Psoas muscle (tissue), 8 donors: ENCODE results near the gene PIGA. TPM values are rescaled to one million over a fixed set of nuclear protein-coding genes. Genes with fewer than 3 reads are reported as not detected.

ENCODE experiments used
- ATAC-seq, 4 donors: fragments of 200-7000 bp; cut with Tn5 transposase; one replicate each; pipeline ENCODE4 v1.9.1; 2020; ENCODE audit warnings: moderate library complexity in 3 of 4, mild to moderate bottlenecking in 2 of 4
- DNase-seq, 2 donors: peaks; one replicate each; pipeline ENCODE4 v3.0.0-alpha.2; 2020
- H3K27ac ChIP-seq: fragments of 200-600 bp; one replicate; pipeline ENCODE4 v1.8.0; 2022
- H3K27me3 ChIP-seq, 3 donors: fragments of 200-600 bp in 1 of 3; one replicate each; pipeline versions ENCODE4 v1.6.1 to v1.8.0; 2013 to 2022; ENCODE audit warnings: low read length in 2 of 3, mild to moderate bottlenecking in 2 of 3, moderate library complexity in 1 of 3; ENCODE audit not compliant: insufficient read depth in 3 of 3
- H3K36me3 ChIP-seq, 2 donors: fragments of 200-600 bp in 1 of 2; one replicate each; pipeline versions ENCODE4 v1.6.1 to v1.8.0; 2013 to 2022; ENCODE audit warnings: low read depth in 1 of 2, mild to moderate bottlenecking in 1 of 2, moderate library complexity in 1 of 2; ENCODE audit not compliant: insufficient read depth in 1 of 2
- H3K4me1 ChIP-seq: fragments of 200-600 bp; one replicate; pipeline ENCODE4 v1.8.0; 2022
- H3K4me3 ChIP-seq: fragments of 200-600 bp; one replicate; pipeline ENCODE4 v1.8.0; 2022; ENCODE audit warnings: mild to moderate bottlenecking
- H3K9me3 ChIP-seq: fragments of 200-600 bp; one replicate; pipeline ENCODE4 v1.8.0; 2022
- WGBS, 3 donors: extraction: QIAGEN DNeasy Blood & Tissue Kit; methylation state at CpG; one replicate each; pipeline versions ENCODE4 v1.1.6 to v1.1.7; 2013; 5-methylcytosine and 5-hydroxymethylcytosine counted together
- intact Hi-C, 2 donors: fragments of 100-400 bp; cut with DNase I; formaldehyde crosslinking; loops; one replicate each; pipeline versions ENCODE4 v1.11.0 to v1.14.2; 2022
- polyA plus RNA-seq, 3 donors: library from polyadenylated mRNA; stranded (reverse); fragments of 200-250 nt; gene quantifications; one replicate each; pipeline ENCODE4 v1.2.3, GENCODE V29; 2013
- total RNA-seq, 4 donors: library from RNA; stranded (reverse); fragmentation: NEBNext Ultra II Directional in 2 of 4; extraction: Animal tissue kit (Norgen Biotek cat#: 25700) in 2 of 4; gene quantifications; one replicate each; pipeline versions ENCODE4 v1.2.1 to v1.2.4, GENCODE V29; 2021 to 2023
- TF ChIP-seq, protein P1 (sequence below): fragments of 200-600 bp; IDR thresholded peaks from one replicate; pipeline ENCODE4 v1.8.0; 2022; ENCODE audit warnings: antibody characterized with exemption
- donor health status: healthy with polysubstance abuse.
- donor health status: DM: no; HTN: no; CAD: no; lungs with moderate emphysema.
- donor health status: Bipolar disorder and iron deficiency.
- donor health status: healthy.
- donor health status: DM: yes; HTN: yes; CAD: no.
- donor health status: DM: no; HTN: no; CAD: no.
- donor health status: DM: no; HTN: no; CAD: no.
- donor health status: DM: yes; HTN: yes; CAD: no.

The PIGA gene
- total and polyA plus RNA-seq, 7 donors, result 1.9 to 5.8 (median 2.8) TPM

DNA sequence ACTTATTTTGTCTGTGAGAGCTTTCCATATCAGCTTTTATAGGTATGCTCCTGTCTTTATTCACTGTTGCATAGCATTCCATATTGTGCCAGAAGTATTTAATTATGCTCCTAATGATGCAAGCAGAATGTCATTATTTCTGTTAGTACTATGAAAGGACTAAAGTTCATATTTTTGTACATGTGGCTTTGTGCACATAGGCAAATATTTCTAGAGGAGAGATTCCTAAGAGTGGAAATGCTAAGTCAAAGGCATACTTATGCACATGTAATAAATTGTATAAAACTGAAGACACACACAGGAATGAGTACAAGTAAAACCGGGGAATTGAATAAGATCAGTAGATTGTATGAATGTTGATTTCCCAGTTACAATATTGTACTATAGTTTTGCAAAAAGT lies 63.6 kb downstream of the PIGA start:
- no peaks in the 10 kb centered on the region for H3K27me3 ChIP-seq
- no peaks in the 10 kb centered on the region for H3K4me1 ChIP-seq
- H3K27ac ChIP-seq, result no peak overlapping the region
- H3K4me3 ChIP-seq, result no peak overlapping the region
- TF ChIP-seq, protein P1, sequence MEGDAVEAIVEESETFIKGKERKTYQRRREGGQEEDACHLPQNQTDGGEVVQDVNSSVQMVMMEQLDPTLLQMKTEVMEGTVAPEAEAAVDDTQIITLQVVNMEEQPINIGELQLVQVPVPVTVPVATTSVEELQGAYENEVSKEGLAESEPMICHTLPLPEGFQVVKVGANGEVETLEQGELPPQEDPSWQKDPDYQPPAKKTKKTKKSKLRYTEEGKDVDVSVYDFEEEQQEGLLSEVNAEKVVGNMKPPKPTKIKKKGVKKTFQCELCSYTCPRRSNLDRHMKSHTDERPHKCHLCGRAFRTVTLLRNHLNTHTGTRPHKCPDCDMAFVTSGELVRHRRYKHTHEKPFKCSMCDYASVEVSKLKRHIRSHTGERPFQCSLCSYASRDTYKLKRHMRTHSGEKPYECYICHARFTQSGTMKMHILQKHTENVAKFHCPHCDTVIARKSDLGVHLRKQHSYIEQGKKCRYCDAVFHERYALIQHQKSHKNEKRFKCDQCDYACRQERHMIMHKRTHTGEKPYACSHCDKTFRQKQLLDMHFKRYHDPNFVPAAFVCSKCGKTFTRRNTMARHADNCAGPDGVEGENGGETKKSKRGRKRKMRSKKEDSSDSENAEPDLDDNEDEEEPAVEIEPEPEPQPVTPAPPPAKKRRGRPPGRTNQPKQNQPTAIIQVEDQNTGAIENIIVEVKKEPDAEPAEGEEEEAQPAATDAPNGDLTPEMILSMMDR, result no peak
- DNase-seq (no peak), ATAC-seq (no peak)
- WGBS, 3 donors, result 89 to 94% (median 92%) methylated on average over 1 of the region's 1 CpG
- no peaks in the 10 kb centered on the region for H3K36me3 ChIP-seq
- intact Hi-C loops, result no loop called here
- no peaks in the 10 kb centered on the region for H3K9me3 ChIP-seq

DNA sequence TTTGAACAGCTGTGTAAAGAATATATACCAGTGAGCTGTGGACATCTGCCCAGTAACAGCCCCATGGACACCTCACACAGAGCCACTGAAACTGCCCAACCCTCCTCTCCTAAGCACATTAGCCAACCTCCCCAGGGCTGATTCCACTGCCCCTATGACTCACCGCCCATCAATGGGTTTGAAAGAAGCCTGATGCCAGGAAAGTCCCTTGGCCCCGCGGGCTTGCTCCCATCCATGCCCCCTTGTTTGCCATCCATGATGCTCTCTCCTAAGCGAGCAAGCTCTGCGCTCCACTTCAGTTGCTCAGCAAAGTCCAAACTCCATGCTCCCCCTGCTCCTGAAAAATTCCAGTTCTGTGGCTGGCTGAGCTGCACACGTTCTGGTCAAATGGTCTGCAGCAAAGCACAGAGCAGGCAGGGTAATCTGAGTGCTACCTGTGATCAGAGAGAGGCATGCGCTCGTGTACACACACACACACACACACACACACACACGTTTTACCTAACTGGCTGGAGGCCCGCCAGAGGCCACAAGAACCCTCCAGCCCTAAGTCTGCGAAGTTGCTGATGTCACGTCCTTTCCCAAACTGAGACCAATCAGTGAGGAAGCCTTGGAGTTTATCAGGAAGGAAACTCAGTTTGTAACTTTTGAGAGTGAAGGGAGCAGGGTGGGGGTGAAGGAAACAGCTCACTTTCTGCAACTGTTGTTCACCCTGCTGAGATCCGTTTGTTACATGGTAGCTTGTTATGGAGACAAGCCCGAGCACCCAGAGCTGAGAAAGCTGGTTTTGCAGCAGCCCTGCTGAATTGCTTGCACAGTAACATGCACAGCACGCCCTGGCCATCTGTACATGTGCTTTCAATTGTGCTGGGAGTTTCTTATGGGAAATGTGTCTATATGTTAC lies 65.5 kb downstream of the PIGA start, which contains the start of gene ASB9:
Gene ASB9, minus strand, starts transcription at position 466 of the 904 bp plus-strand sequence. Its CDS starts 209 bp downstream, at position 257.
- WGBS, 3 donors, result 28 to 39% (median 35%) methylated on average over 14 to 15 of the region's 15 CpGs
- no peak for DNase-seq
- Histone ChIP-seq H3K4me1 (no peaks in the 10 kb centered on the region), H3K4me3 (no peak within 1 kb of the TSS), H3K36me3 (no peaks in the 10 kb centered on the region), H3K9me3 (no peaks in the 10 kb centered on the region), H3K27ac (no peak within 1 kb of the TSS), H3K27me3 (no peaks in the 10 kb centered on the region)
- TF ChIP-seq, protein P1, result no peak
- intact Hi-C loops, result no loop called here
- ATAC-seq, result peak; percentile 48 to 67 (median 54)

Other genes with a start within 250 kb of the PIGA start
- gene ASB9, start 65.4 kb downstream of the PIGA start, total RNA-seq, result 1 to 10 TPM in 1 of 4 donors, under 1 TPM in 2, not detected in 1; 0.46 to 1.3 (median 0.71) TPM
- gene ASB9, start 65.4 kb downstream of the PIGA start, polyA plus RNA-seq, result under 1 TPM; 0.12 to 0.69 (median 0.51) TPM
- gene ASB11, start 19.9 kb downstream of the PIGA start, total RNA-seq, result 10 to 100 TPM; 26.9 to 53.4 (median 47.6) TPM
- 10 to 100 TPM in 1 of 3 donors, 1 to 10 TPM in 2; 1.5 to 10.4 (median 6.5) TPM for gene ASB11, start 19.9 kb downstream of the PIGA start, polyA plus RNA-seq
- gene VEGFD, start 48.9 kb upstream of the PIGA start, total RNA-seq, result 1 to 10 TPM; 4.1 to 8.4 (median 6.5) TPM
- 1 to 10 TPM; 1.2 to 8.4 (median 7.2) TPM for gene VEGFD, start 48.9 kb upstream of the PIGA start, polyA plus RNA-seq
- gene PIR, start 157.8 kb upstream of the PIGA start, total RNA-seq, result 10 to 100 TPM in 2 of 4 donors, 1 to 10 TPM in 2; 9.6 to 14.9 (median 12.3) TPM
- 10 to 100 TPM; 11.0 to 25.1 (median 14.3) TPM for gene PIR, start 157.8 kb upstream of the PIGA start, polyA plus RNA-seq
- gene BMX, start 165.3 kb upstream of the PIGA start, total RNA-seq, result 1 to 10 TPM in 1 of 4 donors, under 1 TPM in 3; 0.47 to 1.2 (median 0.65) TPM
- gene BMX, start 165.3 kb upstream of the PIGA start, polyA plus RNA-seq, result under 1 TPM; 0.39 to 0.91 (median 0.56) TPM